Upper lobe of left lung (tissue), 6 donors: ENCODE measurements around the gene PRDM2. TPM values are rescaled to one million over a fixed set of nuclear protein-coding genes. Genes with fewer than 3 reads are reported as not detected.

ENCODE experiments used
- ATAC-seq, 2 donors: fragments of 200-7000 bp; cut with Tn5 transposase; one replicate each; pipeline ENCODE4 v1.9.1; 2022; ENCODE audit warnings: mild to moderate bottlenecking in 2 of 2, moderate library complexity in 2 of 2; ENCODE audit not compliant: low FRiP score in 2 of 2
- DNase-seq, 2 donors: peaks; one replicate each; pipeline ENCODE4 v3.0.0-alpha.2; 2019 to 2020
- H3K27ac ChIP-seq, 4 donors: fragments of 200-600 bp; sonication (generic); one replicate each; pipeline ENCODE4 v1.5.1; 2016 to 2019
- H3K27me3 ChIP-seq, 4 donors: fragments of 200-600 bp; sonication (generic); one replicate each; pipeline ENCODE4 v1.5.1; 2017 to 2019
- H3K36me3 ChIP-seq, 4 donors: fragments of 200-600 bp; sonication (generic); one replicate each; pipeline ENCODE4 v1.5.1; 2016 to 2019
- H3K4me1 ChIP-seq, 4 donors: fragments of 200-600 bp; sonication (generic); one replicate each; pipeline ENCODE4 v1.5.1; 2018 to 2019
- H3K4me3 ChIP-seq, 4 donors: fragments of 200-600 bp; sonication (generic); one replicate each; pipeline ENCODE4 v1.5.1; 2017 to 2019; ENCODE audit warnings: mild to moderate bottlenecking in 2 of 4, moderate library complexity in 1 of 4
- H3K9me3 ChIP-seq, 4 donors: fragments of 200-600 bp; sonication (generic); one replicate each; pipeline ENCODE4 v1.5.1; 2018 to 2019
- CTCF ChIP-seq, 6 experiments: fragments of 450-650 bp in 4 of 6; fragments of 200-600 bp in 2 of 6; sonication (generic) in 2 of 6; IDR thresholded peaks; one replicate each; pipeline ENCODE4 v1.5.1; 2016 to 2019; ENCODE audit warnings: antibody characterized with exemption in 6 of 6
- EP300 ChIP-seq, 4 donors: sonication (generic); formaldehyde crosslinking; IDR thresholded peaks; one replicate each; pipeline ENCODE4 v1.5.1; 2017; ENCODE audit warnings: antibody characterized with exemption in 4 of 4, control low read depth in 2 of 4
- POLR2A ChIP-seq, 4 donors: fragments of 450-650 bp; IDR thresholded peaks; one replicate each; pipeline ENCODE4 v1.5.1; 2016 to 2017; ENCODE audit warnings: antibody characterized with exemption in 4 of 4, mild to moderate bottlenecking in 2 of 4
- POLR2AphosphoS5 ChIP-seq, 2 donors: sonication (generic); formaldehyde crosslinking; IDR thresholded peaks; one replicate each; pipeline ENCODE4 v1.5.1; 2017; ENCODE audit warnings: antibody characterized with exemption in 2 of 2
- WGBS, 2 donors: methylation state at CpG; one replicate each; pipeline ENCODE4 v1.1.5; 2017 to 2018; 5-methylcytosine and 5-hydroxymethylcytosine counted together
- total RNA-seq, 6 donors: library from RNA; depleted of rRNA in 4 of 6; stranded (reverse); fragments of >200 nt in 4 of 6; gene quantifications; one replicate each; pipeline versions ENCODE4 v1.1.0 to v1.2.1, GENCODE V29; 2016 to 2021
- donor health status: DM: no; HTN: no; CAD: no; lungs with moderate emphysema.
- donor health status: DM: no; HTN: yes; CAD: no; lungs with severe emphysema.

PRDM2 gene
- 10 to 100 TPM; 35.0 to 70.2 (median 40.9) TPM for total RNA-seq

- 1 to 9% methylated on average over 4 to 24 of the region's 87 CpGs for WGBS, 2 donors
- peak within 1 kb of the TSS; percentile 50 to 93 (median 81) for H3K4me3 ChIP-seq
- peak within 1 kb of the TSS; percentile 92 to 97 (median 95) for H3K27ac ChIP-seq
- no peaks in the 10 kb centered on the region for H3K27me3 ChIP-seq
- peak; percentile 49 to 95 for DNase-seq
- no peak for TF ChIP-seq POLR2AphosphoS5 (IDR thresholded peaks at IDR 0.05)
- TF ChIP-seq CTCF (IDR thresholded peaks at IDR 0.05) = peak in 2 of 6 experiments; percentile 14 to 27
- TF ChIP-seq POLR2A (IDR thresholded peaks at IDR 0.05) = peak in 2 of 4 donors; percentile 47 to 49
- peak in 1 of 2 donors; percentile 89 for ATAC-seq
- H3K4me1 ChIP-seq = peaks cover 0 to 15% (median 8%) of the 10 kb centered on the region in 4 donors
- no peaks in the 10 kb centered on the region for H3K36me3 ChIP-seq
- peaks cover 0 to 5% (median 0%) of the 10 kb centered on the region in 4 donors for H3K9me3 ChIP-seq
Observed at GRCh38 chr1:13699936-13700520, at the start of gene PRDM2. Gene PRDM2 (plus strand): TSS chr1:13700188. CDS start chr1:13715606, 15,418 bp downstream.

- DNase-seq = no peak
- H3K4me3 ChIP-seq = no peak overlapping the region
- TF ChIP-seq POLR2A (IDR thresholded peaks at IDR 0.05) = no peak
- no peak for TF ChIP-seq EP300 (IDR thresholded peaks at IDR 0.05)
- TF ChIP-seq POLR2AphosphoS5 (IDR thresholded peaks at IDR 0.05) = no peak
- TF ChIP-seq CTCF (IDR thresholded peaks at IDR 0.05) = no peak
- no peak for ATAC-seq
- H3K4me1 ChIP-seq = no peaks in the 10 kb centered on the region
- H3K27ac ChIP-seq = no peak overlapping the region
- no peaks in the 10 kb centered on the region for H3K27me3 ChIP-seq
- H3K9me3 ChIP-seq = no peaks in the 10 kb centered on the region
- H3K36me3 ChIP-seq = no peaks in the 10 kb centered on the region
- 50% methylated on average over 3 of the region's 3 CpGs for WGBS, 2 donors
Observed at GRCh38 chr1:13651279-13651678, 48.7 kb upstream of the PRDM2 start.

GRCh38 chr1:13652238-13652637 is 47.8 kb upstream of the PRDM2 start:
- Histone ChIP-seq H3K36me3 (no peaks in the 10 kb centered on the region), H3K27me3 (no peaks in the 10 kb centered on the region), H3K9me3 (no peaks in the 10 kb centered on the region), H3K4me3 (no peak overlapping the region), H3K27ac (no peak overlapping the region), H3K4me1 (no peaks in the 10 kb centered on the region)
- ATAC-seq (no peak), DNase-seq (no peak)
- TF ChIP-seq POLR2A (IDR thresholded peaks at IDR 0.05) (no peak), POLR2AphosphoS5 (IDR thresholded peaks at IDR 0.05) (no peak), CTCF (IDR thresholded peaks at IDR 0.05) (no peak), EP300 (IDR thresholded peaks at IDR 0.05) (no peak)
- WGBS, 2 donors = 82 to 100% methylated on average over 1 of the region's 1 CpG

GRCh38 chr1:13661539-13661938 is 38.4 kb upstream of the PRDM2 start:
- WGBS, 2 donors = 79 to 91% methylated on average over 5 of the region's 5 CpGs
- no peak overlapping the region for H3K27ac ChIP-seq
- H3K4me1 ChIP-seq = peaks cover 0 to 8% (median 3%) of the 10 kb centered on the region in 4 donors
- no peak overlapping the region for H3K4me3 ChIP-seq
- TF ChIP-seq CTCF (IDR thresholded peaks at IDR 0.05) (no peak), POLR2A (IDR thresholded peaks at IDR 0.05) (no peak), POLR2AphosphoS5 (IDR thresholded peaks at IDR 0.05) (no peak), EP300 (IDR thresholded peaks at IDR 0.05) (no peak)
- DNase-seq (no peak), ATAC-seq (peak in 1 of 2 donors; percentile 89)
- H3K36me3 ChIP-seq = no peaks in the 10 kb centered on the region
- H3K27me3 ChIP-seq = no peaks in the 10 kb centered on the region
- H3K9me3 ChIP-seq = no peaks in the 10 kb centered on the region

- ATAC-seq (peak in 1 of 2 donors; percentile 77), DNase-seq (peak in 1 of 2 donors; percentile 21)
- no peak overlapping the region for H3K27ac ChIP-seq
- peaks cover 0 to 8% (median 3%) of the 10 kb centered on the region in 4 donors for H3K4me1 ChIP-seq
- H3K9me3 ChIP-seq = no peaks in the 10 kb centered on the region
- H3K27me3 ChIP-seq = no peaks in the 10 kb centered on the region
- 54 to 58% methylated on average over 4 of the region's 4 CpGs for WGBS, 2 donors
- H3K4me3 ChIP-seq = no peak overlapping the region
- TF ChIP-seq POLR2AphosphoS5 (IDR thresholded peaks at IDR 0.05) = no peak
- no peak for TF ChIP-seq EP300 (IDR thresholded peaks at IDR 0.05)
- no peak for TF ChIP-seq CTCF (IDR thresholded peaks at IDR 0.05)
- no peak for TF ChIP-seq POLR2A (IDR thresholded peaks at IDR 0.05)
- H3K36me3 ChIP-seq = no peaks in the 10 kb centered on the region
Observed at GRCh38 chr1:13662493-13662892, 37.5 kb upstream of the PRDM2 start.
